H9 (cell line): ENCODE measurements around the gene NDUFA9. TPM values are rescaled to one million over a fixed set of nuclear protein-coding genes. Genes with fewer than 3 reads are reported as not detected.
A peak's percentile ranks its signal among the peaks of the same experiment; 100 is the strongest.

Experiments
- DNase-seq: peaks from one replicate; pipeline ENCODE4 v3.0.0-alpha.2; 2017
- H2AFZ ChIP-seq: one replicate; pipeline ENCODE4 v1.6.1; 2013; ENCODE audit warnings: mild to moderate bottlenecking, low read length, control low read depth, moderate library complexity
- H2AK5ac ChIP-seq: 2 replicates; pipeline ENCODE4 v1.6.1; 2013; ENCODE audit warnings: low read length, control low read depth, mixed read lengths; ENCODE audit not compliant: insufficient read length
- H2BK120ac ChIP-seq: one replicate; pipeline ENCODE4 v1.6.1; 2013; ENCODE audit warnings: low read depth, mild to moderate bottlenecking, low read length, control low read depth, inconsistent platforms; ENCODE audit not compliant: poor library complexity, severe bottlenecking
- H2BK12ac ChIP-seq: 2 replicates; pipeline ENCODE4 v1.6.1; 2013; ENCODE audit warnings: low read length, control low read depth, mixed read lengths, low read depth; ENCODE audit not compliant: insufficient read length
- H2BK15ac ChIP-seq: 2 replicates; pipeline ENCODE4 v1.6.1; 2013; ENCODE audit warnings: low read depth, low read length, control low read depth
- H2BK20ac ChIP-seq: one replicate; pipeline ENCODE4 v1.6.1; 2013; ENCODE audit warnings: low read depth, mild to moderate bottlenecking, low read length, control low read depth, inconsistent platforms; ENCODE audit not compliant: poor library complexity, severe bottlenecking
- H2BK5ac ChIP-seq: 2 replicates; pipeline ENCODE4 v1.6.1; 2013; ENCODE audit warnings: low read length, control low read depth, mixed read lengths; ENCODE audit not compliant: insufficient read length
- H3K14ac ChIP-seq: 2 replicates; pipeline ENCODE4 v1.6.1; 2013; ENCODE audit warnings: low read length, control low read depth; ENCODE audit not compliant: insufficient read depth
- H3K18ac ChIP-seq: 2 replicates; pipeline ENCODE4 v1.6.1; 2013; ENCODE audit warnings: low read depth, mild to moderate bottlenecking, mixed read lengths, low read length, control low read depth; ENCODE audit not compliant: insufficient read length
- H3K23ac ChIP-seq: 2 replicates; pipeline ENCODE4 v1.6.1; 2013; ENCODE audit warnings: low read length, control low read depth, mixed read lengths, low read depth; ENCODE audit not compliant: insufficient read length
- H3K23me2 ChIP-seq: 2 replicates; pipeline ENCODE4 v1.6.1; 2013; ENCODE audit warnings: low read depth, mild to moderate bottlenecking, mixed read lengths, low read length, control low read depth; ENCODE audit not compliant: insufficient read length, poor library complexity, severe bottlenecking
- H3K27ac ChIP-seq: 2 replicates; pipeline ENCODE4 v1.5.1; 2013; ENCODE audit warnings: low read length, control low read depth, mixed read lengths, low read depth; ENCODE audit not compliant: insufficient read length
- H3K27me3 ChIP-seq: 2 replicates; pipeline ENCODE4 v1.6.1; 2013; ENCODE audit warnings: low read length, control low read depth, inconsistent platforms; ENCODE audit not compliant: insufficient read depth
- H3K4ac ChIP-seq: 2 replicates; pipeline ENCODE4 v1.6.1; 2013; ENCODE audit warnings: low read depth, mild to moderate bottlenecking, control low read depth, inconsistent platforms, low read length, moderate library complexity
- H3K4me1 ChIP-seq: 2 replicates; pipeline ENCODE4 v1.6.1; 2013; ENCODE audit warnings: low read length, control low read depth, inconsistent platforms; ENCODE audit not compliant: insufficient read depth
- H3K4me2 ChIP-seq: 2 replicates; pipeline ENCODE4 v1.6.1; 2013; ENCODE audit warnings: low read length, control low read depth, mixed read lengths; ENCODE audit not compliant: insufficient read length, insufficient read depth
- H3K56ac ChIP-seq: 2 replicates; pipeline ENCODE4 v1.6.1; 2013; ENCODE audit warnings: low read depth, mild to moderate bottlenecking, mixed read lengths, low read length, control low read depth; ENCODE audit not compliant: insufficient read length
- H3K79me1 ChIP-seq: 2 replicates; pipeline ENCODE4 v1.6.1; 2013; ENCODE audit warnings: low read depth, mild to moderate bottlenecking, moderate library complexity, low read length, control low read depth, inconsistent platforms; ENCODE audit not compliant: insufficient read depth, poor library complexity, severe bottlenecking
- H3K79me2 ChIP-seq: 2 replicates; pipeline ENCODE4 v1.6.1; 2013; ENCODE audit warnings: low read length, control low read depth, inconsistent platforms; ENCODE audit not compliant: insufficient read depth
- H3K9ac ChIP-seq: 2 replicates; pipeline ENCODE4 v1.6.1; 2013; ENCODE audit warnings: low read length, control low read depth, mixed read lengths; ENCODE audit not compliant: insufficient read length; ENCODE audit errors: extremely low read depth
- H3K9me3 ChIP-seq: one replicate; pipeline ENCODE4 v1.6.1; 2013; ENCODE audit warnings: low read depth, low read length, inconsistent platforms; ENCODE audit not compliant: control insufficient read depth
- H3T11ph ChIP-seq: one replicate; pipeline ENCODE4 v1.6.1; 2013; ENCODE audit warnings: mild to moderate bottlenecking, low read length, control low read depth, inconsistent platforms
- H4K20me1 ChIP-seq: one replicate; pipeline ENCODE4 v1.6.1; 2013; ENCODE audit not compliant: control insufficient read depth, insufficient read length, insufficient read depth
- H4K5ac ChIP-seq: 2 replicates; pipeline ENCODE4 v1.6.1; 2013; ENCODE audit warnings: low read depth, mild to moderate bottlenecking, mixed read lengths, low read length, control low read depth; ENCODE audit not compliant: insufficient read length
- H4K8ac ChIP-seq: replicated peaks from 2 replicates; pipeline ENCODE4 v1.6.1; 2013; ENCODE audit warnings: low read length, control low read depth, mixed read lengths, low read depth; ENCODE audit not compliant: insufficient read length
- H4K91ac ChIP-seq: 2 replicates; pipeline ENCODE4 v1.6.1; 2013; ENCODE audit warnings: low read depth, mild to moderate bottlenecking, moderate library complexity, mixed read lengths, low read length, control low read depth; ENCODE audit not compliant: insufficient read length
- H3K27ac Mint-ChIP-seq, 3 experiments: 2 replicates in 2 of 3; 3 replicates in 1 of 3; pipeline ENCODE4 v1.8.0; 2020 to 2021; ENCODE audit warnings: mixed read lengths in 3 of 3, mild to moderate bottlenecking in 1 of 3, moderate library complexity in 1 of 3
- H3K27me3 Mint-ChIP-seq: 2 replicates; pipeline ENCODE4 v1.8.0; 2021; ENCODE audit warnings: low read depth, mild to moderate bottlenecking, moderate library complexity, mixed read lengths
- H3K36me3 Mint-ChIP-seq, 3 experiments: 2 replicates in 2 of 3; 3 replicates in 1 of 3; pipeline ENCODE4 v1.8.0; 2020 to 2021; ENCODE audit warnings: low read depth in 3 of 3, mixed read lengths in 3 of 3; ENCODE audit not compliant: insufficient read depth in 1 of 3
- H3K4me1 Mint-ChIP-seq, 2 experiments: 2 replicates each; pipeline ENCODE4 v1.8.0; 2020; ENCODE audit warnings: mixed read lengths in 2 of 2
- H3K4me3 Mint-ChIP-seq, 2 experiments: 2 replicates in 1 of 2; 3 replicates in 1 of 2; pipeline ENCODE4 v1.8.0; 2020 to 2021; ENCODE audit warnings: mild to moderate bottlenecking in 2 of 2, mixed read lengths in 2 of 2, moderate library complexity in 1 of 2
- H3K9me3 Mint-ChIP-seq, 2 experiments: 2 replicates in 1 of 2; 3 replicates in 1 of 2; pipeline ENCODE4 v1.8.0; 2020; ENCODE audit warnings: mild to moderate bottlenecking in 2 of 2, mixed read lengths in 2 of 2, moderate library complexity in 1 of 2
- CTCF ChIP-seq: fragments of 200-600 bp; sonication (generic); conservative IDR thresholded peaks from 3 replicates; pipeline ENCODE4 v1.8.0; 2021; ENCODE audit warnings: antibody characterized with exemption, mild to moderate bottlenecking
- WGBS: extraction: QIAGEN DNeasy Blood & Tissue Kit; methylation state at CpG from one replicate; pipeline ENCODE4 v1.1.7; 2013; ENCODE audit warnings: missing lambda C conversion rate, low lambda C conversion rate, mixed read lengths; ENCODE audit not compliant: insufficient read length; ENCODE audit errors: extremely low coverage; 5-methylcytosine and 5-hydroxymethylcytosine counted together
- total RNA-seq: library from RNA; stranded (reverse); gene quantifications from 2 replicates; pipeline ENCODE4 v1.2.1, GENCODE V29; 2021

Gene NDUFA9
- total RNA-seq, 1 experiment from 2014 or later: 83.9 TPM

GRCh38 chr12:4685317-4685716 is 36.4 kb downstream of the NDUFA9 start:
- WGBS: no CpG with 5 or more reads among the region's 8 CpGs

More at GRCh38 chr12:4685317-4685716, 36.4 kb downstream of the NDUFA9 start:
- no peaks in the 10 kb centered on the region for H3K9me3 ChIP-seq
- H3K9ac ChIP-seq: no peak overlapping the region
- DNase-seq: no peak
- no peak overlapping the region for H4K91ac ChIP-seq
- H3K79me2 ChIP-seq: no peaks in the 10 kb centered on the region
- H3K4me1 ChIP-seq: no peaks in the 10 kb centered on the region
- H2BK12ac ChIP-seq: no peak overlapping the region
- H2AK5ac ChIP-seq: no peak overlapping the region
- Mint-ChIP-seq H3K36me3 (peaks cover 22 to 74% (median 49%) of the 10 kb centered on the region in 3 experiments; a peak in 6 of 7 replicates), H3K4me3 (no peak overlapping the region), H3K9me3 (no peaks in the 10 kb centered on the region; a peak in 1 of 5 replicates), H3K4me1 (no peaks in the 10 kb centered on the region), H3K27ac (peak overlapping the region in 1 of 3 experiments; percentile 21; a peak in 1 of 7 replicates), H3K27me3 (no peaks in the 10 kb centered on the region)
- H4K8ac ChIP-seq: no peak overlapping the region
- no peak overlapping the region for H2BK5ac ChIP-seq
- no peak overlapping the region for H3K56ac ChIP-seq
- H3K14ac ChIP-seq: no peak overlapping the region
- no peaks in the 10 kb centered on the region for H3K27me3 ChIP-seq
- TF ChIP-seq CTCF: no peak
- H2AFZ ChIP-seq: no peak overlapping the region
- H2BK120ac ChIP-seq: no peak overlapping the region
- no peak overlapping the region for H3K4me2 ChIP-seq
- H2BK20ac ChIP-seq: no peak overlapping the region
- no peak overlapping the region for H3T11ph ChIP-seq
- H3K4ac ChIP-seq: no peak overlapping the region
- no peak overlapping the region for H3K23ac ChIP-seq
- H3K27ac ChIP-seq: no peak overlapping the region
- no peak overlapping the region for H4K5ac ChIP-seq
- no peaks in the 10 kb centered on the region for H3K79me1 ChIP-seq
- H3K18ac ChIP-seq: no peak overlapping the region
- no peak overlapping the region for H2BK15ac ChIP-seq
- no peaks in the 10 kb centered on the region for H4K20me1 ChIP-seq
- H3K23me2 ChIP-seq: no peaks in the 10 kb centered on the region
